LNCAP (cell line): ENCODE data around the gene MEST.

Source experiments
- CTCF ChIP-seq: fragments of 450-650 bp; IDR thresholded peaks from 2 replicates; pipeline ENCODE4 v1.5.1; 2017; ENCODE audit warnings: mild to moderate bottlenecking

Gene MEST

GRCh38 chr7:130492523-130493274 lies 814 bp downstream of the MEST start:
- TF ChIP-seq CTCF, result no peak

GRCh38 chr7:130493275-130493873 lies 1.5 kb downstream of the MEST start:
- TF ChIP-seq CTCF, result no peak

GRCh38 chr7:130494431-130494858 lies 2.6 kb downstream of the MEST start:
- no peak for TF ChIP-seq CTCF

GRCh38 chr7:130500463-130500862 lies 8.6 kb downstream of the MEST start:
- TF ChIP-seq CTCF, result no peak

- no peak for TF ChIP-seq CTCF
Measured at GRCh38 chr7:130500910-130501309, 9.0 kb downstream of the MEST start.

GRCh38 chr7:130505753-130506152 lies 13.9 kb downstream of the MEST start:
- TF ChIP-seq CTCF, result no peak

- no peak for TF ChIP-seq CTCF
Measured at GRCh38 chr7:130506358-130506757, 14.5 kb downstream of the MEST start.
